Right lobe of liver (tissue), 4 donors: ENCODE measurements around the gene AKAP8.

Experiments used
- CTCF ChIP-seq, 4 donors: fragments of 200-600 bp in 3 of 4; fragments of 450-650 bp in 1 of 4; IDR thresholded peaks; one replicate each; pipeline versions ENCODE4 v1.5.1 to v1.8.0; 2016 to 2022; ENCODE audit warnings: antibody characterized with exemption in 4 of 4, mild to moderate bottlenecking in 2 of 4
- POLR2A ChIP-seq: fragments of 450-650 bp; IDR thresholded peaks from one replicate; pipeline ENCODE4 v1.6.1; 2017; ENCODE audit warnings: antibody characterized with exemption, mild to moderate bottlenecking
- donor health status: DM: no; HTN: no; CAD: no.
- donor health status: DM: no; HTN: no; CAD: no.
- donor health status: DM: no; HTN: yes; CAD: no.

GRCh38 chr19:15320116-15320515 lies 59.5 kb downstream of the AKAP8 start:
- TF ChIP-seq CTCF (IDR thresholded peaks at IDR 0.05) (no peak), POLR2A (no peak)
